ENCODE data around the gene MRPS16.
A peak's percentile ranks its signal among the peaks of the same experiment; 100 is the strongest.

The MRPS16 gene

GRCh38 chr10:73289958-73290357, 37.5 kb upstream of the MRPS16 start:
- no peaks in the 10 kb centered on the region for H3K27me3 ChIP-seq (ENCODE audit: insufficient read depth, poor library complexity, severe bottlenecking)
- H3K27ac ChIP-seq (replicated peaks), result no peak overlapping the region
- no peak for DNase-seq (ENCODE audit: low read depth in 1 of 2, low spot score in 1 of 2)
- TF ChIP-seq, protein P1, sequence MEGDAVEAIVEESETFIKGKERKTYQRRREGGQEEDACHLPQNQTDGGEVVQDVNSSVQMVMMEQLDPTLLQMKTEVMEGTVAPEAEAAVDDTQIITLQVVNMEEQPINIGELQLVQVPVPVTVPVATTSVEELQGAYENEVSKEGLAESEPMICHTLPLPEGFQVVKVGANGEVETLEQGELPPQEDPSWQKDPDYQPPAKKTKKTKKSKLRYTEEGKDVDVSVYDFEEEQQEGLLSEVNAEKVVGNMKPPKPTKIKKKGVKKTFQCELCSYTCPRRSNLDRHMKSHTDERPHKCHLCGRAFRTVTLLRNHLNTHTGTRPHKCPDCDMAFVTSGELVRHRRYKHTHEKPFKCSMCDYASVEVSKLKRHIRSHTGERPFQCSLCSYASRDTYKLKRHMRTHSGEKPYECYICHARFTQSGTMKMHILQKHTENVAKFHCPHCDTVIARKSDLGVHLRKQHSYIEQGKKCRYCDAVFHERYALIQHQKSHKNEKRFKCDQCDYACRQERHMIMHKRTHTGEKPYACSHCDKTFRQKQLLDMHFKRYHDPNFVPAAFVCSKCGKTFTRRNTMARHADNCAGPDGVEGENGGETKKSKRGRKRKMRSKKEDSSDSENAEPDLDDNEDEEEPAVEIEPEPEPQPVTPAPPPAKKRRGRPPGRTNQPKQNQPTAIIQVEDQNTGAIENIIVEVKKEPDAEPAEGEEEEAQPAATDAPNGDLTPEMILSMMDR (IDR thresholded peaks at IDR 0.05; ENCODE audit: insufficient read depth, low read length), result no peak
- TF ChIP-seq POLR2AphosphoS5 (IDR thresholded peaks at IDR 0.05; ENCODE audit: low read depth), result no peak
- TF ChIP-seq SPI1 (IDR thresholded peaks at IDR 0.05; ENCODE audit: borderline replicate concordance, low read depth), result no peak
- TF ChIP-seq, protein P2, sequence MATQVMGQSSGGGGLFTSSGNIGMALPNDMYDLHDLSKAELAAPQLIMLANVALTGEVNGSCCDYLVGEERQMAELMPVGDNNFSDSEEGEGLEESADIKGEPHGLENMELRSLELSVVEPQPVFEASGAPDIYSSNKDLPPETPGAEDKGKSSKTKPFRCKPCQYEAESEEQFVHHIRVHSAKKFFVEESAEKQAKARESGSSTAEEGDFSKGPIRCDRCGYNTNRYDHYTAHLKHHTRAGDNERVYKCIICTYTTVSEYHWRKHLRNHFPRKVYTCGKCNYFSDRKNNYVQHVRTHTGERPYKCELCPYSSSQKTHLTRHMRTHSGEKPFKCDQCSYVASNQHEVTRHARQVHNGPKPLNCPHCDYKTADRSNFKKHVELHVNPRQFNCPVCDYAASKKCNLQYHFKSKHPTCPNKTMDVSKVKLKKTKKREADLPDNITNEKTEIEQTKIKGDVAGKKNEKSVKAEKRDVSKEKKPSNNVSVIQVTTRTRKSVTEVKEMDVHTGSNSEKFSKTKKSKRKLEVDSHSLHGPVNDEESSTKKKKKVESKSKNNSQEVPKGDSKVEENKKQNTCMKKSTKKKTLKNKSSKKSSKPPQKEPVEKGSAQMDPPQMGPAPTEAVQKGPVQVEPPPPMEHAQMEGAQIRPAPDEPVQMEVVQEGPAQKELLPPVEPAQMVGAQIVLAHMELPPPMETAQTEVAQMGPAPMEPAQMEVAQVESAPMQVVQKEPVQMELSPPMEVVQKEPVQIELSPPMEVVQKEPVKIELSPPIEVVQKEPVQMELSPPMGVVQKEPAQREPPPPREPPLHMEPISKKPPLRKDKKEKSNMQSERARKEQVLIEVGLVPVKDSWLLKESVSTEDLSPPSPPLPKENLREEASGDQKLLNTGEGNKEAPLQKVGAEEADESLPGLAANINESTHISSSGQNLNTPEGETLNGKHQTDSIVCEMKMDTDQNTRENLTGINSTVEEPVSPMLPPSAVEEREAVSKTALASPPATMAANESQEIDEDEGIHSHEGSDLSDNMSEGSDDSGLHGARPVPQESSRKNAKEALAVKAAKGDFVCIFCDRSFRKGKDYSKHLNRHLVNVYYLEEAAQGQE (IDR thresholded peaks at IDR 0.05; ENCODE audit: insufficient replicate concordance, low read depth), result no peak
- no peak for TF ChIP-seq GABPA (IDR thresholded peaks at IDR 0.05; ENCODE audit: low read depth)
- H3K4me3 ChIP-seq (replicated peaks; ENCODE audit: insufficient read depth, low read length), result no peak overlapping the region

DNA sequence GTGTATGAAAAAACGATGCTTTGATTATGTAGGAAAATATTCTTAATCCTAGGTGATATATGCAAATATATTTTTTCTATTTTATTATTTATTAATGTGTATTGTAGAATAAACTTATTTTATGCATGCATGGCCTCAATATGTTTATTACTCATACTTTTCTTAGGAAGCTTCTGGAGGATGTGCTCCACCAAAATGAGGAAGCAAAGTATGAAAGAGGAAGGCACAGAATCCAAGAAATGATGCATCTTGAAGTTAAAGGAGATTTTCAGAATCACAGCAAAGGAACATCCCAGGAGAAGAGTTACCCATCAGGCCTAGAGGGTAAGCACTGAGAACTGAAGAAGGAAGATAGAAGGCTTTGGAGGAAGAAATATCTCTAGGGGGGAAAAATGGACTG, 35.0 kb upstream of the MRPS16 start:
- no peak overlapping the region for H3K4me3 ChIP-seq (replicated peaks; ENCODE audit: insufficient read depth, low read length)
- no peak overlapping the region for H3K27ac ChIP-seq (replicated peaks)
- TF ChIP-seq, protein P1 (IDR thresholded peaks at IDR 0.05; ENCODE audit: insufficient read depth, low read length), result no peak
- TF ChIP-seq POLR2AphosphoS5 (IDR thresholded peaks at IDR 0.05; ENCODE audit: low read depth) (no peak), GABPA (IDR thresholded peaks at IDR 0.05; ENCODE audit: low read depth) (no peak), SPI1 (IDR thresholded peaks at IDR 0.05; ENCODE audit: borderline replicate concordance, low read depth) (peak; percentile 60; the same call in 1 of the 2 replicates)
- TF ChIP-seq, protein P2 (IDR thresholded peaks at IDR 0.05; ENCODE audit: insufficient replicate concordance, low read depth), result no peak
- DNase-seq (ENCODE audit: low read depth in 1 of 2, low spot score in 1 of 2), result no peak
- no peaks in the 10 kb centered on the region for H3K27me3 ChIP-seq (ENCODE audit: insufficient read depth, poor library complexity, severe bottlenecking)

DNA sequence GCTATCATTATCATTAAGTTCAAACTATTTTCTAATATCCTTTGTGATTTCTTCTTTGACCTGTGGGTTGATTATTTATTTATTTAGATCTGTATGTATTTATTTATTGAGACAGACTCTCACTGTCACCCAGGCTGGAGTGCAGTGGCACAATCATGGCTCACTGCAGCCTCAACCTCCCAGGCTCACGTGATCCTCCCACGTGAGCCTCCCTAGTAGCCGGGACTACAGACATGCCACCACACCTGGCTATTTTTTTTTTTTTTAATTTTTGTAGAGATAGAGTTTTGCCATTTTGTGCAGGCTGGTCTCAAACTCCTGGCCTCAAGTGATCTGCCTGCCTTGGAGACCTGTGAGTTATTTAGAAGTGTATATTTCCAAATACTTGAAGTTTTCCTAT, 28.7 kb upstream of the MRPS16 start:
- no peak overlapping the region for H3K4me3 ChIP-seq (replicated peaks; ENCODE audit: insufficient read depth, low read length)
- no peak for DNase-seq (ENCODE audit: low read depth in 1 of 2, low spot score in 1 of 2)
- TF ChIP-seq GABPA (IDR thresholded peaks at IDR 0.05; ENCODE audit: low read depth) (no peak), SPI1 (IDR thresholded peaks at IDR 0.05; ENCODE audit: borderline replicate concordance, low read depth) (no peak), POLR2AphosphoS5 (IDR thresholded peaks at IDR 0.05; ENCODE audit: low read depth) (no peak)
- TF ChIP-seq, protein P2 (IDR thresholded peaks at IDR 0.05; ENCODE audit: insufficient replicate concordance, low read depth), result no peak
- TF ChIP-seq, protein P1 (IDR thresholded peaks at IDR 0.05; ENCODE audit: insufficient read depth, low read length), result no peak
- H3K27ac ChIP-seq (replicated peaks), result no peak overlapping the region
- no peaks in the 10 kb centered on the region for H3K27me3 ChIP-seq (ENCODE audit: insufficient read depth, poor library complexity, severe bottlenecking)

Data from HL-60 (cell line).